GM13976 (cell line): Measurements from ENCODE around the gene CAMK4.

ENCODE experiments used
- DNase-seq: peaks from one replicate; pipeline ENCODE4 v3.0.0; 2012; ENCODE audit warnings: low spot score
- in situ Hi-C: fragments of 300-500 bp; cut with MboI; formaldehyde crosslinking; loops from one replicate; pipeline ENCODE4 v1.12.0; 2022; ENCODE audit warnings: low sequenced_read_pairs, mixed read lengths, inconsistent platforms; ENCODE audit not compliant: unreplicated experiment
- TF ChIP-seq, protein P1 (sequence below): IDR thresholded peaks from 2 replicates; pipeline ENCODE4 v1.5.1; 2012; ENCODE audit warnings: borderline replicate concordance, mild to moderate bottlenecking; ENCODE audit not compliant: insufficient read depth; ENCODE audit errors: extremely low read depth, missing control alignments, control extremely low read depth

Gene CAMK4

DNA sequence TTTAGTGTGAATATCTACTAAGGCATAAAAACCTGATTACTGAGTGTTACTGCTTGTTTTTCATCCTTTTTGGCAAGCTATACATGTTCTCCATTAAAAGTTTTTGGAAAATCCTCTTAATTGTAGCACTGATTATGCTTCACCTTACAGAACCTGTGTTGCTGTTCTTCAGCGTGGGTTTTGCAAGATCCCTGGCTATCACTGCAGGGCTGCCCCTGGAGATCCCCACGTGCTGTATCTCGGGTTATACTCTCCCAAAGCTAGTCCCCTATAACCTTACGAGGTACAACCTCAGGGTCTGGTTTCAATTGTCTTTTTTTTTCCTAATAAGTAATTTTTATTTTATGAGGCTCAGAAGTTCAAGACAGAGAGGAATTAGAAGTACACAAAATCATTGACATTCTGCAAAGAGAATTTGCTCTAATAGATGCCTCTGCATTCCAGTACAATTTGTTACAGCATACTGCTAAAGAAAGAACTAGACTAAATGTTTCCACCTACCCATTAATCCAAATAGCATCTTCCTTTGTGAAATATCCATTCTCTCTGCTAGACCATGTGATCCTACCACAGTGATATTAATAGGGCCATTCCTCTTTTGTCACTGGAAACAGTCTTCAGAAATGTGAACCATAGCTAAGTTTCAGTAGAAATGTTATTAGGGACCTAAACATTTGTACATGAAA lies 25.8 kb upstream of the CAMK4 start:
- TF ChIP-seq, protein P1, sequence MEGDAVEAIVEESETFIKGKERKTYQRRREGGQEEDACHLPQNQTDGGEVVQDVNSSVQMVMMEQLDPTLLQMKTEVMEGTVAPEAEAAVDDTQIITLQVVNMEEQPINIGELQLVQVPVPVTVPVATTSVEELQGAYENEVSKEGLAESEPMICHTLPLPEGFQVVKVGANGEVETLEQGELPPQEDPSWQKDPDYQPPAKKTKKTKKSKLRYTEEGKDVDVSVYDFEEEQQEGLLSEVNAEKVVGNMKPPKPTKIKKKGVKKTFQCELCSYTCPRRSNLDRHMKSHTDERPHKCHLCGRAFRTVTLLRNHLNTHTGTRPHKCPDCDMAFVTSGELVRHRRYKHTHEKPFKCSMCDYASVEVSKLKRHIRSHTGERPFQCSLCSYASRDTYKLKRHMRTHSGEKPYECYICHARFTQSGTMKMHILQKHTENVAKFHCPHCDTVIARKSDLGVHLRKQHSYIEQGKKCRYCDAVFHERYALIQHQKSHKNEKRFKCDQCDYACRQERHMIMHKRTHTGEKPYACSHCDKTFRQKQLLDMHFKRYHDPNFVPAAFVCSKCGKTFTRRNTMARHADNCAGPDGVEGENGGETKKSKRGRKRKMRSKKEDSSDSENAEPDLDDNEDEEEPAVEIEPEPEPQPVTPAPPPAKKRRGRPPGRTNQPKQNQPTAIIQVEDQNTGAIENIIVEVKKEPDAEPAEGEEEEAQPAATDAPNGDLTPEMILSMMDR = no peak
- in situ Hi-C loops = no loop called here
- DNase-seq = no peak

DNA sequence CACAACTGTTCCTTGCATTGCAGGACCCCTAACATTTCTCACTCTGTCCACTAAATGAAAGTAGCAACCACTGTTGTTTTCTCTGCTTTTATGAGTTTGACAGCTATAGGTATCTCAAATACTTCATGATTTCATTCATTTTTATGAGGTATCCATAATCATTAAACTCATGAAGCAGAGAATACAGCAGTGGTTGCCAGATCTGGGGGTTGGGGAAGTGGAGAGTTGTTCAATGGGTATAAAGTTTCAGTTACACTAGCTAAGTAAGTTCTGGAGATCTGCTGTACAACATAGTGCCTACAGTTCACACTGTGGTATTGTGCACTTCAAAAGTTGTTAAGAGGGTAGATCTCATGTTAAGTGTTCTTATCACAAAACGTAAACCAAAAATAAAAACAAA lies 23.4 kb upstream of the CAMK4 start:
- no peak for DNase-seq
- in situ Hi-C loops = no loop called here
- TF ChIP-seq, protein P1 = no peak

DNA sequence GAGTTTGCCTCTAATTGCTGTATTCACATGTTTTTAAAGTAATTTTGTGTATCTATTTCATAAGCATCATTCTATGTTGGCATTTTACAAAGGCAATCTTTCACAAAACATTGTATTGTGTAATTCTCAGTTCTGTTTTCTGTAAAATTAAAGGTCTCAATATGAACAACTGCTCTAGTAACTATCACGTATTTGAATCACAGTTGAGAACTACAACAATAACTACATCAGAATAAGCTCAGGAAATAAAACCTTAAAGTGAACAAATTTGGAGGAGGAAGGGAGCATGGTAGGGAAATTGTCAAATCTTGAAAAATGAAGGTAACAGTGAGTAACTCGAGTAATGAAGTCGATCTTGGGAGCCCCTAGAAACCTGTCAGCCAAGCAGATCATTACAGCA lies 22.5 kb upstream of the CAMK4 start:
- no peak for DNase-seq
- TF ChIP-seq, protein P1 = no peak
- in situ Hi-C loops = no loop called here

DNA sequence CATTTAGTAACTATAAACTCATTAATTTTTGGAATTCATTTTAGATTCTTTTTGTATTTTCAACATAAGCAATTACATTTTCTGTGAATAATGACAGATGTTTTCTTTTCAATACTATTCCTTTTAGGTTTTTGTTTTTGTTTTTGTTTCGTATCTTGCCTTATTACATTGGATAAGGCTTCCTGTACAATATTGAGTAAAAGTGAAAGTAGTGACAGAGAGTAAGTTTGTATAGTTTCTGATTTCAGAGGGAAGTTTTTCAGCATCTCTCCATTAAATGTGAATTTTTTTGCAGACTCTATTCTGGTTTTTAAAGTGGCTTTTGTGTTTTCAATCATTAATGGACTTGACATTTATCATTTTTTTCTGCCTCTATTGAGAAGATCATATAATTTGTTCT lies 12.8 kb upstream of the CAMK4 start:
- DNase-seq = no peak
- TF ChIP-seq, protein P1 = no peak
- in situ Hi-C loops = no loop called here

DNA sequence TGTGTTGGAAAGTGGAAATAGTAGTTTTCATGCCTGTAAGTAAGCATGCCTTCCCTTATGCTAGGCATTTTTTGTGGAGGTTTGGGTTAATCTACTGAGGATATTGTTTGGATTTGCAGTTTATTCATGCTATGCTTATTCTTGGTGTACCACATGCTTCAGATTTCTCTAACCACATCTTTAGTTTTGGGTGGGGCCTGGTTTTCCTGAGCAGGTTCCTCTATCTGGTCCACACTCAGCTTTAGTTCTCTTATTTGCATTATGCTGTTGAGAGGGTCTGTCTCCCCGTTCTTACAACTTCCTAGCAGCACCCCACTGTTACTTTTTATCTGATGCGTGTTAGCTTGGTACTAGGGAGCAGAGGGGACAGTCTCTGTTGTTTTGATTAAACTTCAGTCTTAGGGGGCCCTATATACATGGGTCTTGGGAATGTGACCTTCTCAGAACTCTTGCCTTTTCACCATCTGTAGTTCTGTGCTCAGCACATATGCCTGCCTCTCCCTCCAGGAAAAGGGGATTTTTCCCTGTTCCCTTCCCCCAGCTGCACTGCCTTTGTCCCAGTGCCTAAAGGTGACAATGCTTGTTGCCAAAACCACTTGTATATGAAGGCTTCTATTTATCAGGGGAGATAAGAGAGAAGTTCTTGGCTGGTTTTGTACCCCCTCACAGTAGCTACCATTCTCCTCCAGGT lies 10.0 kb upstream of the CAMK4 start:
- in situ Hi-C loops = no loop called here
- DNase-seq = no peak
- TF ChIP-seq, protein P1 = no peak

DNA sequence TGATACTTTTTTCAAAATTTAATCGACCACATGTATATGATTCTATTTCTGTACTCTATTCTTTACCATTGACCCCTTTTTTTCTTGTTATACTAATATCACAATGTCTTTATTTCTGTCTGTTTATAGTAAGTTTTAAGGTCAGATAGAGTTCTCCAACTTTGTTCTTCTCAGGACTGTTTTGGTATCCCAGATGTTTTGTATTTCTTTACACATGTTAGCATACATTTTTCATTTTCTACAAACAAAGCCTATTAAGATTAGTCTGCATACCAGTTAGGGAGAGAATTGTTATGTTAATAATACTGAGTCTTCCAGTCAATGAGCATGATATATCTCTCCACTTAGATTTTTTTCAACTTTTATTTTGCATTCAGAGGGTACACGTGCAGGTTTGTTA lies 8.2 kb upstream of the CAMK4 start:
- TF ChIP-seq, protein P1 = no peak
- in situ Hi-C loops = no loop called here
- no peak for DNase-seq
